ENCODE results near the gene SLC6A13. TPM values are rescaled to one million over a fixed set of nuclear protein-coding genes. Genes with fewer than 3 reads are reported as not detected.

The SLC6A13 gene
- total and polyA plus RNA-seq, 4 donors: 0.23 to 12.0 (median 7.5) TPM

DNA sequence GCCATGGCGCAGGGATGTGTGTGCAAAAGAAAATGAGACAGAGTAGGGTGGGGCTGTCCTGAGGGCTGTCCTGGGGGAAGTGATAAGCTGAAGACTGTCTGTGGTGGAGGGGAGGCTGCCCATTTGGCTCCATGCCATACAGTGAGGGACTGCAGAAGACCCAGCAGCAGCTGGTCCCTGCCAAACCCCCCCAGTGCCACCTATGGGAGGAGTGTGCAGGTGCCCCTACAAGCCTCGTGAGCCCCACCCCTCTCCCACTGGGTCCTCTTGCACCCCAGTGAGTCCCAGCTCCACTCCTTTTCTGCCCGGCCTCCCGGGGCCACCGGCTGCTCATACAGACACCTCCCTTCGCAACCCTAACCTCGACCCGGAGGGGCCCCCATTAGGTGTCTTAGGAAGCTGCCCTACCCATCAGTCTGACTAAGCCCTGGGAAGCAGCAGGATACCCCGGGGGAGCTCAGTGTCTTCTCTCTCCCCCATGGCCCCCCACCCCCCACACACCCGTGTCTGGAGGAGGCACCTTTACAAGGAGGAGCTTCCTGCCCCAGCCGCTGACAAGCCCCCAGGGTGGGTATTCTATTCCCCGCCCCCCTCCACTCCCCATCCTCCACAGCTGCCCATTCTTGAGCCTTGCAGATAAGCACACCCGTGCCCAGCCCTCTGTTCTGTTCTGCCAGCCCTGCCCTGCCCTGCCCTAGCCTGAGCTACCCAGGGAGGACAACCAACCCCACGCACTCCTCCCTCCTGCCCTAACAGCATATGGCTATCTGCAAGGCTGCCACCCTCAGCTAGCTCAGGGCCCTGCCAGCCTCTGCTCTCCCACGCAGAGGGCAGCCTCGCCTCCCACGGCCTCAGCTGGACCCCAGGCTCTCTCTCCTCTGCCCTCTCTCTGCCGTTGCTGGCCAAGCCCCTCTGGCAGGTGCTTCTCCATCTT lies 90.6 kb downstream of the SLC6A13 start:
- peak; percentile 67 for DNase-seq (ENCODE audit: low spot score)
- no peak for TF ChIP-seq HNF4A (conservative IDR thresholded peaks at IDR 0.05)
- TF ChIP-seq, protein P1, sequence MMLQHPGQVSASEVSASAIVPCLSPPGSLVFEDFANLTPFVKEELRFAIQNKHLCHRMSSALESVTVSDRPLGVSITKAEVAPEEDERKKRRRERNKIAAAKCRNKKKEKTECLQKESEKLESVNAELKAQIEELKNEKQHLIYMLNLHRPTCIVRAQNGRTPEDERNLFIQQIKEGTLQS (IDR thresholded peaks at IDR 0.05): no peak
- TF ChIP-seq, protein P2, sequence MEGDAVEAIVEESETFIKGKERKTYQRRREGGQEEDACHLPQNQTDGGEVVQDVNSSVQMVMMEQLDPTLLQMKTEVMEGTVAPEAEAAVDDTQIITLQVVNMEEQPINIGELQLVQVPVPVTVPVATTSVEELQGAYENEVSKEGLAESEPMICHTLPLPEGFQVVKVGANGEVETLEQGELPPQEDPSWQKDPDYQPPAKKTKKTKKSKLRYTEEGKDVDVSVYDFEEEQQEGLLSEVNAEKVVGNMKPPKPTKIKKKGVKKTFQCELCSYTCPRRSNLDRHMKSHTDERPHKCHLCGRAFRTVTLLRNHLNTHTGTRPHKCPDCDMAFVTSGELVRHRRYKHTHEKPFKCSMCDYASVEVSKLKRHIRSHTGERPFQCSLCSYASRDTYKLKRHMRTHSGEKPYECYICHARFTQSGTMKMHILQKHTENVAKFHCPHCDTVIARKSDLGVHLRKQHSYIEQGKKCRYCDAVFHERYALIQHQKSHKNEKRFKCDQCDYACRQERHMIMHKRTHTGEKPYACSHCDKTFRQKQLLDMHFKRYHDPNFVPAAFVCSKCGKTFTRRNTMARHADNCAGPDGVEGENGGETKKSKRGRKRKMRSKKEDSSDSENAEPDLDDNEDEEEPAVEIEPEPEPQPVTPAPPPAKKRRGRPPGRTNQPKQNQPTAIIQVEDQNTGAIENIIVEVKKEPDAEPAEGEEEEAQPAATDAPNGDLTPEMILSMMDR (IDR thresholded peaks at IDR 0.05; ENCODE audit: low read depth, low read length, missing input control): no peak
- TF ChIP-seq NR2F2 (IDR thresholded peaks at IDR 0.05): no peak
- TF ChIP-seq EGR1 (IDR thresholded peaks at IDR 0.05; ENCODE audit: low read depth in 2 of 2): no peak
- TF ChIP-seq, protein P3, sequence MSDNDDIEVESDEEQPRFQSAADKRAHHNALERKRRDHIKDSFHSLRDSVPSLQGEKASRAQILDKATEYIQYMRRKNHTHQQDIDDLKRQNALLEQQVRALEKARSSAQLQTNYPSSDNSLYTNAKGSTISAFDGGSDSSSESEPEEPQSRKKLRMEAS (IDR thresholded peaks at IDR 0.05): no peak
- TF ChIP-seq YY1 (IDR thresholded peaks at IDR 0.05): no peak

DNA sequence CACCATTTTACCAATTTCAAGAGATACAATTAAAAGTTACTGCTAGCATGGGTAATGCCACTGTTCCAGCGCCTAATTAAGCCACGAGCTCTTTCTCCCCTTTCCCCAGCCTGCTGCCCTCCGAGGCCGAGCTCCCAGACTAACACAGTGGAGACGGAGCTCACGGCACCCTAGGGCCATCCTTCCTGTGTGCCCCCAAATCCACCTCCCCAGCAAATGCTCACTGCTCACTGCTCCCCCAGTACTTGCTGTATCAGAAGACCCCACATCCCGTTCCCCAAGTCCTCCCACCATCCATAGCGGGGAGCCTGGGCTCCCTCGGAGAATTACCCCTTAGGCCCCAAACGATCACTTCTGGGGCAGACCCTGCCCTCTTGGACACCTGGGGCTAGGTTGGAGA lies 91.4 kb downstream of the SLC6A13 start:
- no peaks in the 10 kb centered on the region for H3K27me3 ChIP-seq (ENCODE audit: control insufficient read depth in 4 of 4, insufficient read depth in 4 of 4, low read length in 3 of 4)
- peaks cover 3 to 28% (median 17%) of the 10 kb centered on the region in 4 donors for H3K4me1 ChIP-seq (ENCODE audit: control insufficient read depth in 4 of 4, insufficient read depth in 4 of 4, low read length in 3 of 4)
- H3K36me3 ChIP-seq (ENCODE audit: control insufficient read depth in 4 of 4, insufficient read depth in 3 of 4, low read depth in 1 of 4, low read length in 3 of 4): no peaks in the 10 kb centered on the region
- WGBS: 91% methylated on average over 10 of the region's 10 CpGs
- no peaks in the 10 kb centered on the region for H3K9me3 ChIP-seq (ENCODE audit: control insufficient read depth in 4 of 4, low read length in 3 of 4)
- TF ChIP-seq, protein P4, sequence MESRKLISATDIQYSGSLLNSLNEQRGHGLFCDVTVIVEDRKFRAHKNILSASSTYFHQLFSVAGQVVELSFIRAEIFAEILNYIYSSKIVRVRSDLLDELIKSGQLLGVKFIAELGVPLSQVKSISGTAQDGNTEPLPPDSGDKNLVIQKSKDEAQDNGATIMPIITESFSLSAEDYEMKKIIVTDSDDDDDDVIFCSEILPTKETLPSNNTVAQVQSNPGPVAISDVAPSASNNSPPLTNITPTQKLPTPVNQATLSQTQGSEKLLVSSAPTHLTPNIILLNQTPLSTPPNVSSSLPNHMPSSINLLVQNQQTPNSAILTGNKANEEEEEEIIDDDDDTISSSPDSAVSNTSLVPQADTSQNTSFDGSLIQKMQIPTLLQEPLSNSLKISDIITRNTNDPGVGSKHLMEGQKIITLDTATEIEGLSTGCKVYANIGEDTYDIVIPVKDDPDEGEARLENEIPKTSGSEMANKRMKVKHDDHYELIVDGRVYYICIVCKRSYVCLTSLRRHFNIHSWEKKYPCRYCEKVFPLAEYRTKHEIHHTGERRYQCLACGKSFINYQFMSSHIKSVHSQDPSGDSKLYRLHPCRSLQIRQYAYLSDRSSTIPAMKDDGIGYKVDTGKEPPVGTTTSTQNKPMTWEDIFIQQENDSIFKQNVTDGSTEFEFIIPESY (IDR thresholded peaks at IDR 0.05): no peak
- TF ChIP-seq, protein P2 (IDR thresholded peaks at IDR 0.05; ENCODE audit: low read depth, low read length, missing input control): no peak
- TF ChIP-seq FOXA1 (IDR thresholded peaks at IDR 0.05) (no peak), HNF4A (conservative IDR thresholded peaks at IDR 0.05) (no peak), RXRA (IDR thresholded peaks at IDR 0.05) (no peak), FOXA2 (IDR thresholded peaks at IDR 0.05) (no peak), HNF4G (IDR thresholded peaks at IDR 0.05) (no peak), NR2F2 (IDR thresholded peaks at IDR 0.05) (no peak), RAD21 (IDR thresholded peaks at IDR 0.05) (no peak), SP1 (IDR thresholded peaks at IDR 0.05) (no peak), JUND (IDR thresholded peaks at IDR 0.05) (no peak), EGR1 (IDR thresholded peaks at IDR 0.05; ENCODE audit: low read depth in 2 of 2) (no peak), GABPA (IDR thresholded peaks at IDR 0.05 in 1 of 2, conservative IDR thresholded peaks at IDR 0.05 in 1 of 2) (no peak), YY1 (IDR thresholded peaks at IDR 0.05) (no peak), TAF1 (conservative IDR thresholded peaks at IDR 0.05) (no peak)
- TF ChIP-seq, protein P1 (IDR thresholded peaks at IDR 0.05): no peak
- TF ChIP-seq, protein P5, sequence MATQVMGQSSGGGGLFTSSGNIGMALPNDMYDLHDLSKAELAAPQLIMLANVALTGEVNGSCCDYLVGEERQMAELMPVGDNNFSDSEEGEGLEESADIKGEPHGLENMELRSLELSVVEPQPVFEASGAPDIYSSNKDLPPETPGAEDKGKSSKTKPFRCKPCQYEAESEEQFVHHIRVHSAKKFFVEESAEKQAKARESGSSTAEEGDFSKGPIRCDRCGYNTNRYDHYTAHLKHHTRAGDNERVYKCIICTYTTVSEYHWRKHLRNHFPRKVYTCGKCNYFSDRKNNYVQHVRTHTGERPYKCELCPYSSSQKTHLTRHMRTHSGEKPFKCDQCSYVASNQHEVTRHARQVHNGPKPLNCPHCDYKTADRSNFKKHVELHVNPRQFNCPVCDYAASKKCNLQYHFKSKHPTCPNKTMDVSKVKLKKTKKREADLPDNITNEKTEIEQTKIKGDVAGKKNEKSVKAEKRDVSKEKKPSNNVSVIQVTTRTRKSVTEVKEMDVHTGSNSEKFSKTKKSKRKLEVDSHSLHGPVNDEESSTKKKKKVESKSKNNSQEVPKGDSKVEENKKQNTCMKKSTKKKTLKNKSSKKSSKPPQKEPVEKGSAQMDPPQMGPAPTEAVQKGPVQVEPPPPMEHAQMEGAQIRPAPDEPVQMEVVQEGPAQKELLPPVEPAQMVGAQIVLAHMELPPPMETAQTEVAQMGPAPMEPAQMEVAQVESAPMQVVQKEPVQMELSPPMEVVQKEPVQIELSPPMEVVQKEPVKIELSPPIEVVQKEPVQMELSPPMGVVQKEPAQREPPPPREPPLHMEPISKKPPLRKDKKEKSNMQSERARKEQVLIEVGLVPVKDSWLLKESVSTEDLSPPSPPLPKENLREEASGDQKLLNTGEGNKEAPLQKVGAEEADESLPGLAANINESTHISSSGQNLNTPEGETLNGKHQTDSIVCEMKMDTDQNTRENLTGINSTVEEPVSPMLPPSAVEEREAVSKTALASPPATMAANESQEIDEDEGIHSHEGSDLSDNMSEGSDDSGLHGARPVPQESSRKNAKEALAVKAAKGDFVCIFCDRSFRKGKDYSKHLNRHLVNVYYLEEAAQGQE (IDR thresholded peaks at IDR 0.05): no peak
- TF ChIP-seq, protein P3 (IDR thresholded peaks at IDR 0.05): no peak
- H3K4me3 ChIP-seq (ENCODE audit: low read depth in 1 of 3, low read length in 3 of 3): no peak overlapping the region
- no peak overlapping the region for H3K9ac ChIP-seq (ENCODE audit: low read depth in 1 of 2, low read length in 2 of 2)
- DNase-seq (ENCODE audit: low spot score): no peak
- no peak overlapping the region for H3K27ac ChIP-seq (ENCODE audit: low read depth in 1 of 2, low read length in 2 of 2)

More for the DNA sequence above, 90.6 kb downstream of the SLC6A13 start:
- 75% methylated on average over 18 of the region's 18 CpGs for WGBS
- peaks cover 3 to 30% (median 17%) of the 10 kb centered on the region in 4 donors for H3K4me1 ChIP-seq (ENCODE audit: control insufficient read depth in 4 of 4, insufficient read depth in 4 of 4, low read length in 3 of 4)
- no peak overlapping the region for H3K4me3 ChIP-seq (ENCODE audit: low read depth in 1 of 3, low read length in 3 of 3)
- no peaks in the 10 kb centered on the region for H3K36me3 ChIP-seq (ENCODE audit: control insufficient read depth in 4 of 4, insufficient read depth in 3 of 4, low read depth in 1 of 4, low read length in 3 of 4)
- no peak overlapping the region for H3K9ac ChIP-seq (ENCODE audit: low read depth in 1 of 2, low read length in 2 of 2)
- H3K9me3 ChIP-seq (ENCODE audit: control insufficient read depth in 4 of 4, low read length in 3 of 4): no peaks in the 10 kb centered on the region
- H3K27me3 ChIP-seq (ENCODE audit: control insufficient read depth in 4 of 4, insufficient read depth in 4 of 4, low read length in 3 of 4): no peaks in the 10 kb centered on the region
- H3K27ac ChIP-seq (ENCODE audit: low read depth in 1 of 2, low read length in 2 of 2): no peak overlapping the region

Data from liver (tissue), 9 donors.